Fibroblast of peridontal ligament (primary cell): ENCODE measurements around the gene SNAP29.
A peak's percentile ranks its signal among the peaks of the same experiment; 100 is the strongest.
"Not testable (repeated sequence)": the region's sequence is repeated elsewhere in the genome, so short reads cannot be mapped to it uniquely, and the experiment has no call there.

Experiments
- DNase-seq: peaks from one replicate; pipeline ENCODE4 v3.0.0-alpha.2; 2010; ENCODE audit errors: extremely low read depth

SNAP29 gene

GRCh38 chr22:20834725-20835124 is 24.1 kb upstream of the SNAP29 start:
- no peak for DNase-seq

GRCh38 chr22:20836987-20837823 is 21.6 kb upstream of the SNAP29 start:
- no peak for DNase-seq

- not testable (repeated sequence) for DNase-seq
Measured at GRCh38 chr22:20839354-20839753, 19.5 kb upstream of the SNAP29 start.

- DNase-seq, result no peak
Measured at GRCh38 chr22:20839837-20840645, 18.8 kb upstream of the SNAP29 start.

GRCh38 chr22:20840646-20841371 is 18.0 kb upstream of the SNAP29 start:
- no peak for DNase-seq

- DNase-seq, result no peak
Measured at GRCh38 chr22:20843501-20843900, 15.3 kb upstream of the SNAP29 start.

GRCh38 chr22:20844055-20845037 is 14.5 kb upstream of the SNAP29 start:
- no peak for DNase-seq

- no peak for DNase-seq
Measured at GRCh38 chr22:20847318-20847822, 11.4 kb upstream of the SNAP29 start.

GRCh38 chr22:20852076-20852475 is 6.7 kb upstream of the SNAP29 start:
- DNase-seq, result no peak

GRCh38 chr22:20852503-20852902 is 6.3 kb upstream of the SNAP29 start:
- no peak for DNase-seq

GRCh38 chr22:20853236-20853660 is 5.6 kb upstream of the SNAP29 start:
- no peak for DNase-seq

- DNase-seq, result no peak
Measured at GRCh38 chr22:20857247-20857643, 1.6 kb upstream of the SNAP29 start.

- DNase-seq, result peak; percentile 79
Measured at GRCh38 chr22:20857838-20858614, 781 bp upstream of the SNAP29 start.

- DNase-seq, result no peak
Measured at GRCh38 chr22:20859615-20860014, 808 bp downstream of the SNAP29 start.

GRCh38 chr22:20862540-20862939 is 3.7 kb downstream of the SNAP29 start:
- DNase-seq, result no peak

GRCh38 chr22:20863366-20863765 is 4.6 kb downstream of the SNAP29 start:
- no peak for DNase-seq

- no peak for DNase-seq
Measured at GRCh38 chr22:20864186-20864908, 5.5 kb downstream of the SNAP29 start.

GRCh38 chr22:20865331-20865730 is 6.5 kb downstream of the SNAP29 start:
- DNase-seq, result no peak

- no peak for DNase-seq
Measured at GRCh38 chr22:20865875-20866445, 7.2 kb downstream of the SNAP29 start.
